Mucosa of gallbladder (tissue), 1 donor: Measurements from ENCODE around the gene AAGAB. TPM values are rescaled to one million over a fixed set of nuclear protein-coding genes. Genes with fewer than 3 reads are reported as not detected.
"Not testable (repeated sequence)": the region's sequence is repeated elsewhere in the genome, so short reads cannot be mapped to it uniquely, and the experiment has no call there.

Experiments
- DNase-seq: peaks from one replicate; pipeline ENCODE4 v3.0.0-alpha.2; 2020; ENCODE audit warnings: low spot score
- total RNA-seq: library from RNA; stranded (reverse); gene quantifications from one replicate; pipeline ENCODE4 v1.2.1, GENCODE V29; 2021
- donor health status: DM: no; HTN: no; CAD: no.

The AAGAB gene
- total RNA-seq, 1 donor from 2014 or later, result 39.6 TPM

- DNase-seq, result no peak
Measured at GRCh38 chr15:67171471-67171870, 83.0 kb downstream of the AAGAB start.

- no peak for DNase-seq
Measured at GRCh38 chr15:67170143-67170925, 84.1 kb downstream of the AAGAB start.

- no peak for DNase-seq
Measured at GRCh38 chr15:67168694-67169093, 85.8 kb downstream of the AAGAB start.

GRCh38 chr15:67167091-67167490 is 87.4 kb downstream of the AAGAB start:
- DNase-seq, result no peak

GRCh38 chr15:67166280-67167009 is 88.0 kb downstream of the AAGAB start:
- DNase-seq, result no peak

GRCh38 chr15:67165254-67166253 is 88.9 kb downstream of the AAGAB start:
- DNase-seq, result no peak

GRCh38 chr15:67164811-67165253 is 89.6 kb downstream of the AAGAB start:
- no peak for DNase-seq

- DNase-seq, result no peak
Measured at GRCh38 chr15:67164401-67164791, 90.1 kb downstream of the AAGAB start.

- DNase-seq, result no peak
Measured at GRCh38 chr15:67163180-67163579, 91.3 kb downstream of the AAGAB start.

- no peak for DNase-seq
Measured at GRCh38 chr15:67161881-67162280, 92.6 kb downstream of the AAGAB start.

GRCh38 chr15:67161412-67161811 is 93.0 kb downstream of the AAGAB start:
- DNase-seq, result no peak

- DNase-seq, result no peak
Measured at GRCh38 chr15:67158367-67158766, 96.1 kb downstream of the AAGAB start.

GRCh38 chr15:67157521-67158252 is 96.8 kb downstream of the AAGAB start:
- no peak for DNase-seq

GRCh38 chr15:67156834-67157233 is 97.6 kb downstream of the AAGAB start:
- DNase-seq, result no peak

- DNase-seq, result no peak
Measured at GRCh38 chr15:67156426-67156825, 98.0 kb downstream of the AAGAB start.

- DNase-seq, result no peak
Measured at GRCh38 chr15:67154249-67154648, 100.2 kb downstream of the AAGAB start.

GRCh38 chr15:67153044-67153443 is 101.4 kb downstream of the AAGAB start:
- not testable (repeated sequence) for DNase-seq

GRCh38 chr15:67152429-67152828 is 102.0 kb downstream of the AAGAB start:
- no peak for DNase-seq
